Prostate gland (tissue), 2 donors: ENCODE results near the gene BCL7A.

Experiments used
- POLR2AphosphoS5 ChIP-seq: sonication (generic); formaldehyde crosslinking; IDR thresholded peaks from one replicate; pipeline ENCODE4 v1.6.1; 2017; ENCODE audit warnings: antibody characterized with exemption
- TF ChIP-seq, protein P1 (sequence below), 4 experiments: fragments of 200-600 bp in 2 of 4; fragments of 450-650 bp in 2 of 4; sonication (generic) in 2 of 4; IDR thresholded peaks; 1 replicate in 3 of 4; 2 replicates in 1 of 4; pipeline ENCODE4 v1.5.1; 2016 to 2019; ENCODE audit warnings: antibody characterized with exemption in 4 of 4, mild to moderate bottlenecking in 2 of 4, moderate library complexity in 2 of 4

- TF ChIP-seq, protein P1, sequence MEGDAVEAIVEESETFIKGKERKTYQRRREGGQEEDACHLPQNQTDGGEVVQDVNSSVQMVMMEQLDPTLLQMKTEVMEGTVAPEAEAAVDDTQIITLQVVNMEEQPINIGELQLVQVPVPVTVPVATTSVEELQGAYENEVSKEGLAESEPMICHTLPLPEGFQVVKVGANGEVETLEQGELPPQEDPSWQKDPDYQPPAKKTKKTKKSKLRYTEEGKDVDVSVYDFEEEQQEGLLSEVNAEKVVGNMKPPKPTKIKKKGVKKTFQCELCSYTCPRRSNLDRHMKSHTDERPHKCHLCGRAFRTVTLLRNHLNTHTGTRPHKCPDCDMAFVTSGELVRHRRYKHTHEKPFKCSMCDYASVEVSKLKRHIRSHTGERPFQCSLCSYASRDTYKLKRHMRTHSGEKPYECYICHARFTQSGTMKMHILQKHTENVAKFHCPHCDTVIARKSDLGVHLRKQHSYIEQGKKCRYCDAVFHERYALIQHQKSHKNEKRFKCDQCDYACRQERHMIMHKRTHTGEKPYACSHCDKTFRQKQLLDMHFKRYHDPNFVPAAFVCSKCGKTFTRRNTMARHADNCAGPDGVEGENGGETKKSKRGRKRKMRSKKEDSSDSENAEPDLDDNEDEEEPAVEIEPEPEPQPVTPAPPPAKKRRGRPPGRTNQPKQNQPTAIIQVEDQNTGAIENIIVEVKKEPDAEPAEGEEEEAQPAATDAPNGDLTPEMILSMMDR (IDR thresholded peaks at IDR 0.05): no peak
- TF ChIP-seq POLR2AphosphoS5: no peak
Observed at GRCh38 chr12:121990114-121990647, 31.5 kb upstream of the BCL7A start.
